ENCODE results near the gene STYX.

- no peak for TF ChIP-seq CTCF (conservative IDR thresholded peaks at IDR 0.05)
- TF ChIP-seq EZH2 (IDR thresholded peaks at IDR 0.05; ENCODE audit: low read depth): no peak
These were observed 34.4 kb upstream of the STYX start, which contains the start of gene ERO1A for GRCh38 chr14:52695481-52696091.
